Spleen (tissue), 11 donors: ENCODE data around the gene MAP3K10. TPM values are rescaled to one million over a fixed set of nuclear protein-coding genes. Genes with fewer than 3 reads are reported as not detected.
A peak's percentile ranks its signal among the peaks of the same experiment; 100 is the strongest.
"Not testable (repeated sequence)": the region's sequence is repeated elsewhere in the genome, so short reads cannot be mapped to it uniquely, and the experiment has no call there.

Experiments used
- DNase-seq: peaks from one replicate; pipeline ENCODE4 v3.0.0-alpha.2; 2020
- H3K27ac ChIP-seq, 8 donors: fragments of 200-600 bp; sonication (generic) in 7 of 8; 1 replicate in 4 of 8; 2 replicates in 4 of 8; pipeline versions ENCODE4 v1.5.0 to v1.8.0; 2016 to 2021; ENCODE audit warnings: inconsistent platforms in 4 of 8, mild to moderate bottlenecking in 4 of 8, moderate library complexity in 1 of 8
- H3K27me3 ChIP-seq, 7 donors: fragments of 200-600 bp; sonication (generic) in 6 of 7; replicated peaks in 1 of 7; 1 replicate in 4 of 7; 2 replicates in 3 of 7; pipeline versions ENCODE4 v1.5.0 to v1.8.0; 2016 to 2021; ENCODE audit warnings: inconsistent platforms in 3 of 7, mild to moderate bottlenecking in 1 of 7
- H3K36me3 ChIP-seq, 6 donors: fragments of 200-600 bp; sonication (generic) in 5 of 6; 1 replicate in 4 of 6; 2 replicates in 2 of 6; pipeline versions ENCODE4 v1.5.0 to v1.8.0; 2016 to 2021; ENCODE audit warnings: inconsistent platforms in 2 of 6
- H3K4me1 ChIP-seq, 6 donors: fragments of 200-600 bp; sonication (generic) in 5 of 6; 1 replicate in 3 of 6; 2 replicates in 3 of 6; pipeline versions ENCODE4 v1.5.0 to v1.8.0; 2016 to 2021; ENCODE audit warnings: inconsistent platforms in 3 of 6
- H3K4me3 ChIP-seq, 8 donors: fragments of 200-600 bp; sonication (generic) in 7 of 8; 1 replicate in 4 of 8; 2 replicates in 4 of 8; pipeline versions ENCODE4 v1.5.0 to v1.8.0; 2016 to 2021; ENCODE audit warnings: inconsistent platforms in 4 of 8, mild to moderate bottlenecking in 4 of 8, moderate library complexity in 2 of 8
- H3K9me3 ChIP-seq, 8 donors: fragments of 200-600 bp; sonication (generic) in 7 of 8; 1 replicate in 4 of 8; 2 replicates in 4 of 8; pipeline versions ENCODE4 v1.5.0 to v1.8.0; 2016 to 2021; ENCODE audit warnings: inconsistent platforms in 4 of 8
- POLR2A ChIP-seq, 3 donors: fragments of 450-650 bp; IDR thresholded peaks; one replicate each; pipeline ENCODE4 v1.5.1; 2017; ENCODE audit warnings: antibody characterized with exemption in 3 of 3, mild to moderate bottlenecking in 1 of 3
- POLR2AphosphoS5 ChIP-seq, 3 donors: sonication (generic); formaldehyde crosslinking; IDR thresholded peaks; one replicate each; pipeline ENCODE4 v1.5.1; 2017; ENCODE audit warnings: antibody characterized with exemption in 3 of 3
- WGBS, 5 donors: extraction: QIAGEN DNeasy Blood & Tissue Kit in 3 of 5; methylation state at CpG; one replicate each; pipeline versions ENCODE4 v1.1.5 to v1.1.7; 2013 to 2018; 5-methylcytosine and 5-hydroxymethylcytosine counted together
- intact Hi-C: fragments of 100-400 bp; cut with DNase I; formaldehyde crosslinking; loops from one replicate; pipeline ENCODE4 v1.15.0; 2023; ENCODE audit warnings: low total_unique reads
- polyA plus RNA-seq, 3 donors: library from polyadenylated mRNA; stranded (reverse); fragments of 200-250 nt; gene quantifications; one replicate each; pipeline ENCODE4 v1.2.1, GENCODE V29; 2013
- total RNA-seq, 7 donors: library from RNA; depleted of rRNA in 3 of 7; stranded (reverse); fragments of >200 nt in 3 of 7; fragmentation: NEBNext Ultra II Directional in 4 of 7; extraction: Animal tissue kit (Norgen Biotek cat#: 25700) in 4 of 7; gene quantifications; one replicate each; pipeline versions ENCODE4 v1.1.0 to v1.2.1, GENCODE V29; 2016 to 2021
- TF ChIP-seq, protein P1 (sequence below), 11 experiments: fragments of 200-600 bp in 7 of 11; fragments of 450-650 bp in 4 of 11; sonication (generic) in 4 of 11; IDR thresholded peaks in 8 of 11; conservative IDR thresholded peaks in 3 of 11; 1 replicate in 7 of 11; 2 replicates in 4 of 11; pipeline versions ENCODE4 v1.4.0 to v1.8.0; 2016 to 2021; ENCODE audit warnings: antibody characterized with exemption in 11 of 11, inconsistent platforms in 4 of 11, mild to moderate bottlenecking in 1 of 11
- donor health status: healthy with polysubstance abuse.
- donor health status: DM: no; HTN: no; CAD: no; lungs with moderate emphysema.
- donor health status: DM: no; HTN: no; CAD: no.
- donor health status: Bipolar disorder and iron deficiency.
- donor health status: healthy.
- donor health status: DM: no; HTN: no; CAD: no.
- donor health status: DM: yes; HTN: yes; CAD: no.

MAP3K10 gene
- total and polyA plus RNA-seq, 10 donors = 4.3 to 25.6 (median 17.4) TPM

DNA sequence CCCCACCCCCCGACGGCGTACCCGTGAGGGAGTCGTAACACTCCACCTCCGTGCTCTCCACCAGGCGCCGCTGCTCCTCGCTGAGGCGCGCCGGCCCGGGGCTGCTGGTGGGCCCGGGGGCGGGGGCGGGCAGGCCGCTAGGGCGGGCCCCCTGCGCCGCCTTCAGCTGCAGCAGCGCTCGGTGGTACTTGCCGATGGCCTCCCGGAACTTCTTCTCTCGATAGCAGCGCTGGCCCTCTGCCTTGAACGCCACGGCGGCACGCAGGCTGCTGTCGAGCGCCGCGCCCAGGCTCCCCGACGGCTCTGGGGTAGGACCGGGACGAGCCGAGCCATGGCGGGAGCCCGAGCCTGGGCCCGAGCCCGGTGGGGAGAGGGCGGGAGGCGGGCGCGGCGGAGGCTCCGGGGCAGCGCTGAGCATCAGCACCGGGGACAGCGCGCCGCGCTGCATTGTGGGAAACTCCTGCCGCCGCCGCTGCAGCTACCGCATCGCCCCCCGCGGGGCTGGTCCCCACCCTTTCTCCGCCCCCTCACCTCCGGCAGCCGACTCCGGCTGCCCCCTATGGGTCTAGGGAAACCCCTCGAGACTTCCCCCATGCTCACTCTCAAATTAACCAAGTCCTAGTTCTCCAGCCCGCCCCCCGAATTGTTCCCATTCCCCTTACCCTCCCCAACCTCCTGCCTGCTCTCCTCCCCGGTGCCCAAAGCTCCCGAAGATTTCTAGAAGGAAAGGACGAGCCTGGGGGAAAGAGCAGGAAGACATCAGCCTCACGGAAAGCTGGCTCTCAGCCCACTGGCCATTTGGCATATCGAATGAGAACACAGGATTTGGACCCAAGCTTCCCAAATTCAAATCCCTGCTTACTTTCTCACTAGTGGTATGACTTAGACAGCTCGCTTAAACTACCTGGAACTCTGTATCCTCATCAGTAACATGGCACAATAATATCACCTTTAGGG, 27.0 kb downstream of the MAP3K10 start, which contains the start of gene TTC9B:
TTC9B (minus strand) TSS at position 451 of the 957 bp plus-strand sequence; CDS start at position 448, 3 bp downstream.
- TF ChIP-seq POLR2A (IDR thresholded peaks at IDR 0.05) (no peak), POLR2AphosphoS5 (IDR thresholded peaks at IDR 0.05) (no peak)
- TF ChIP-seq, protein P1, sequence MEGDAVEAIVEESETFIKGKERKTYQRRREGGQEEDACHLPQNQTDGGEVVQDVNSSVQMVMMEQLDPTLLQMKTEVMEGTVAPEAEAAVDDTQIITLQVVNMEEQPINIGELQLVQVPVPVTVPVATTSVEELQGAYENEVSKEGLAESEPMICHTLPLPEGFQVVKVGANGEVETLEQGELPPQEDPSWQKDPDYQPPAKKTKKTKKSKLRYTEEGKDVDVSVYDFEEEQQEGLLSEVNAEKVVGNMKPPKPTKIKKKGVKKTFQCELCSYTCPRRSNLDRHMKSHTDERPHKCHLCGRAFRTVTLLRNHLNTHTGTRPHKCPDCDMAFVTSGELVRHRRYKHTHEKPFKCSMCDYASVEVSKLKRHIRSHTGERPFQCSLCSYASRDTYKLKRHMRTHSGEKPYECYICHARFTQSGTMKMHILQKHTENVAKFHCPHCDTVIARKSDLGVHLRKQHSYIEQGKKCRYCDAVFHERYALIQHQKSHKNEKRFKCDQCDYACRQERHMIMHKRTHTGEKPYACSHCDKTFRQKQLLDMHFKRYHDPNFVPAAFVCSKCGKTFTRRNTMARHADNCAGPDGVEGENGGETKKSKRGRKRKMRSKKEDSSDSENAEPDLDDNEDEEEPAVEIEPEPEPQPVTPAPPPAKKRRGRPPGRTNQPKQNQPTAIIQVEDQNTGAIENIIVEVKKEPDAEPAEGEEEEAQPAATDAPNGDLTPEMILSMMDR (IDR thresholded peaks at IDR 0.05 in 8 of 11, conservative IDR thresholded peaks at IDR 0.05 in 3 of 11) = no peak
- Histone ChIP-seq H3K36me3 (peaks cover 0 to 12% (median under 1%) of the 10 kb centered on the region in 6 donors), H3K4me3 (peak within 1 kb of the TSS in 1 of 8 donors; percentile 39), H3K9me3 (peaks cover 0 to 5% (median 2%) of the 10 kb centered on the region in 8 donors), H3K27ac (no peak within 1 kb of the TSS), H3K27me3 (peaks cover 6 to 79% (median 40%) of the 10 kb centered on the region in 7 donors), H3K4me1 (peaks cover 0 to 24% (median 14%) of the 10 kb centered on the region in 6 donors)
- 5 to 24% (median 5%) methylated on average over 11 to 75 of the region's 75 CpGs for WGBS, 5 donors
- intact Hi-C loops = loop anchor here (5.0 kb wide), 1 partner anchor 81 kb away; no protein-coding TSS in a partner anchor
- DNase-seq = no peak

DNA sequence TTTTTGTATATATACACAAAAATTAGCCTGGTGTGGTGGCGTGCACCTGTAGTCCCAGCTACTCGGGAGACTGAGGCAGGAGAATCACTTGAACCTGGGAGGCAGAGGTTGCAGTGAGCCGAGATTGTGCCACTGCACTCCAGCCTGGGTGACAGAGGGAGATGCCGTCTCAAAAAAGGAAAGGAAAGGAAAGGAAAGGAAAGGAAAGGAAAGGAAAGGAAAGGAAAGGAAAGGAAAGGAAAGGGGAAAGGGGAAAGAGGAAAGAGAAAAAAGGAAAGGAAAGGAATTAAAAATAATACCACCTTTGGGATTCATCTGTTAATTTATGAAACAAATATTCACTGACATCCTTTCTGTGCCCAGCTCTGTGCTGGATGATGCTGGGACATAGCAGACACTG, 27.8 kb downstream of the MAP3K10 start:
- not testable (repeated sequence) for DNase-seq, H3K4me3 ChIP-seq, H3K27ac ChIP-seq, H3K9me3 ChIP-seq, H3K36me3 ChIP-seq
- 84 to 94% (median 89%) methylated on average over 4 of the region's 4 CpGs for WGBS, 5 donors
- intact Hi-C loops = loop anchor here (5.0 kb wide), 1 partner anchor 82 kb away; no protein-coding TSS in a partner anchor
- Histone ChIP-seq H3K27me3 (peaks cover 6 to 87% (median 45%) of the 10 kb centered on the region in 7 donors), H3K4me1 (peaks cover 0 to 32% (median 17%) of the 10 kb centered on the region in 6 donors)

DNA sequence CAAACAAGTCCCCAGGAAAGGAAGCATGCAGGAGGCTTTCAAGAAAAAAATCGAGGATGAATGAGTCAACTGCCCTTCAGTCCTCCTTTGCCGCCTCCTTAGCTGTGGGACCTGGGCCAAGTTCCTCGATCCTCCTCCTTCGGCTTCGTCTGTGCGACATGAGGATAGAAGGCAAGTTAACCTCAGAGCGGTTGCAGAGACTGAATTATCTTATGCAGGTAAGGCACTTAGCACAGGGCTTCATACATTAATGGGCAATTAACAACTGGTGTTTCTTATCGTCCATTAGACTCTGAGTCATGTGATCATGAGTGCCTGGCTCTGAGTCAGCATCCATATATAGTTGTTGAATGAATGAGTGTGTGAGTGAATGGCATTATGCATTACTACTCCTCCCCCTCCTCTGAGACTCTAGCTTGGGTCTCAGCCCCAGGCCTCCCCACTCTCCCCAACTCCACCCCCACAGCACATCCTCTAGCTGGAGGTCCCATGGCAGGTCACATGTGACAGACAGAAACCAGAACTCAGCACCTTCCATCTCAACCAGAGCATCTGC, 28.6 kb downstream of the MAP3K10 start:
- 38 to 50% (median 49%) methylated on average over 8 of the region's 8 CpGs for WGBS, 5 donors
- no peak overlapping the region for H3K4me3 ChIP-seq
- no peak overlapping the region for H3K27ac ChIP-seq
- H3K4me1 ChIP-seq = peaks cover 0 to 33% (median 17%) of the 10 kb centered on the region in 6 donors
- peaks cover 0 to 3% (median 0%) of the 10 kb centered on the region in 6 donors for H3K36me3 ChIP-seq
- TF ChIP-seq, protein P1 (IDR thresholded peaks at IDR 0.05 in 8 of 11, conservative IDR thresholded peaks at IDR 0.05 in 3 of 11) = no peak
- no peak for TF ChIP-seq POLR2A (IDR thresholded peaks at IDR 0.05)
- TF ChIP-seq POLR2AphosphoS5 (IDR thresholded peaks at IDR 0.05) = no peak
- no peak for DNase-seq
- peaks cover 6 to 95% (median 53%) of the 10 kb centered on the region in 7 donors for H3K27me3 ChIP-seq
- peaks cover 0 to 5% (median 2%) of the 10 kb centered on the region in 8 donors for H3K9me3 ChIP-seq
- intact Hi-C loops = loop anchor here (5.0 kb wide), 1 partner anchor 82 kb away; no protein-coding TSS in a partner anchor

DNA sequence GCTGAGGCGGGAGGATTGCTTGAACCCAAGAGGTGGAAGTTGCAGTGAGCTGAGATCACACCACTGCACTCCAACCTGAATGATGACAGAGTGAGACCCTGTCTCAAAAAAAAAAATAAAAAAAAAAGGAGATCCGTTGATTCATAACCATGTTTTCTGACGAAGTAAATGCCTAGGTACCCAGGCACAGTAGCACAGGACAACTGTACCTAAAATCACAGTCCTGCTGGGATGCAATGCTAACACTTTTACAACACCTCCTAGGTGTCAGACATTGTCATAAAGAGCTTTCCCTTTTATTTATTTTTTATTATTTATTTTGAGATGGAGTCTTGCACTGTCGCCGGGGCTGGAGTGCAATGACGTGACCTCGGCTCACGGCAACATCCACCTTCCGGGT, 29.4 kb downstream of the MAP3K10 start:
- peaks cover 6 to 97% (median 60%) of the 10 kb centered on the region in 7 donors for H3K27me3 ChIP-seq

More for the DNA sequence above, 29.4 kb downstream of the MAP3K10 start:
- H3K36me3 ChIP-seq = no peaks in the 10 kb centered on the region
- H3K4me3 ChIP-seq = no peak overlapping the region
- peaks cover 0 to 39% (median 19%) of the 10 kb centered on the region in 6 donors for H3K4me1 ChIP-seq
- 80 to 87% (median 83%) methylated on average over 9 of the region's 9 CpGs for WGBS, 5 donors
- H3K9me3 ChIP-seq = peaks cover 0 to 5% (median 2%) of the 10 kb centered on the region in 8 donors
- no peak for DNase-seq
- no peak overlapping the region for H3K27ac ChIP-seq
- intact Hi-C loops = no loop called here
- TF ChIP-seq, protein P1 (IDR thresholded peaks at IDR 0.05 in 8 of 11, conservative IDR thresholded peaks at IDR 0.05 in 3 of 11) = no peak
- TF ChIP-seq POLR2A (IDR thresholded peaks at IDR 0.05) = no peak
